COLO668 (cell line): Measurements from ENCODE around the gene STK32B.

ENCODE experiments used
- DNase-seq: peaks from one replicate; lab custom pipeline; 2025; ENCODE audit not compliant: unreplicated experiment; lab: John Stamatoyannopoulos, UW

STK32B gene

DNA sequence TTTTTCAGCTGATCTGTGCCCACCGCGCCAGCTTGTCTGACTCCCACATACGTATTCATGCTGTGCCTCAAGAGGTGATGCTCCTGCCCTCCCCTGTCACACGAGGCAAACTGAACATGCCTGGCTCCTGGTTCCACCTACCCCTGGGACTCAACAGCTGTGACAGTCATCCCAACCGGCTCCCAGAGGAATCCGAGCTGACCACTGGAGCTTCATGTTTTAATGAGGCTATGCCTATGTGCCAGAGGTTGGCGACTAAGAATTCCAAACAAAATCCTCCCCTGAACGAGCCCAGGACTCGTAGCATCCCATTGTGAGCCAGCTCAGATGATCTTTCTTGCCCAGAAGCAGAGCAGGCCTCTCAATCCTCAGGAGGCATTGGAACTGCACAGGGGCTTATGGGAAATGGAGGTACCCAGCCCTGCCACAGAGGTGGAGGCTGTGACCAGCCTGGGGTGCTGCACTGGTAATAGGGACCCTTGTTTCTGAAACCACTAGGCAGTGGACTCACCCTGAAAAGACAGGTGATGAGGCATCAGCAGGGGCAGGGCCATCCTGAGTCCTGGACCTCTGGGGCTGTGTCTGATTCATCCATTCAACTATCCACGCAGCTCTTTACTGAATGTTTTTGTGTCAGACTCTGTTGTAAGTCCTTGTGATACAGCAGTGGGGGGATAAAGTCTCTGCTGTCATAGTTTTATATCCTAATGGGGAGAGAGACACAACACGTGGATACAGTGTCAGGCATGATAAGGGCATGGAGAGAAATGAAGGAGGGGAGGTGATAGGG, 332.1 kb downstream of the STK32B start:
- DNase-seq, result no peak

DNA sequence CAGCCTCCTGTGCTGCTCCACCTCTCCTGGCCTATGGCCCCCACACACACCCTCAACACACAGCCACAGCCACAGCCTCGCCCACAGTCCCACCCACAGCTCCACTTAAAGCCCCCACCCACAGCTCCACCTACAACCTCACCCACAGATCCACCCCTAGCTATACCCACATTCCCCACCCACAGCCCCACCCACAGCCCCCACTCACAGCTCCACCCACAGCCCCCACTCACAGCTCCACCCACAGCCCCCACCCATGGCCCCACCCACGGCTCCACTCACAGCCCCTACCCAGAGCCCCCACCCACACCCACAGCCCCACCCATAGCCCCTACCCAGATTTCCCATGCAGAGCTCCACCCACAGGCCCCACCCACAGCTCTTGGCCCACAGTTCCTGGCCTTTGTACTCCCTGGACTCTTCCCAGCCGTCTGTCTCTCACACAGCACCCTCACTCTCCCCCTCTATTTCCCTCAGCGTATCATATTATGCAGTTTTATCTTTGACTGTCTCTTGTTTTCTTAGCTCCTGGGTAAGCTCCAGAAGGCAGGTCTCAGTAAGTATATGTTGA, 334.5 kb downstream of the STK32B start:
- DNase-seq, result no peak

DNA sequence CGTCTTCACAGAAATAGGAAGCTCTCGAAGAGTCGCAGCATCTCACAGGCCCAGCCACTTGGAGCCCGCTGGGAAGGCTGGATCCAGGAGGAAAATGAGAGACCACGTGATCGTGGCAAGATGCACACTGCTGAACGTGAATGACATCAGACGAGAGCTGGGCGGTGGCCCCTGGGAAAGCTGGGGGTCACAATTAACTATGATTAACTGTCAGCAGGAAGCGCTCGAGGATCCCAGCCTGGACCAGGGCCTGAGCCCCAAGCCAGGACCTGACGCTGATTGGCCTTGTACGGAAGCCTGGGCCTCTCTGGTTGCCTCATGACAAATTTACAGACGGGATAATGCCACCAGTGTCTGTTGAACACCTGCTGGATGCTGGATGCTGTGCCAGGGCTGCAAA, 335.6 kb downstream of the STK32B start:
- no peak for DNase-seq

DNA sequence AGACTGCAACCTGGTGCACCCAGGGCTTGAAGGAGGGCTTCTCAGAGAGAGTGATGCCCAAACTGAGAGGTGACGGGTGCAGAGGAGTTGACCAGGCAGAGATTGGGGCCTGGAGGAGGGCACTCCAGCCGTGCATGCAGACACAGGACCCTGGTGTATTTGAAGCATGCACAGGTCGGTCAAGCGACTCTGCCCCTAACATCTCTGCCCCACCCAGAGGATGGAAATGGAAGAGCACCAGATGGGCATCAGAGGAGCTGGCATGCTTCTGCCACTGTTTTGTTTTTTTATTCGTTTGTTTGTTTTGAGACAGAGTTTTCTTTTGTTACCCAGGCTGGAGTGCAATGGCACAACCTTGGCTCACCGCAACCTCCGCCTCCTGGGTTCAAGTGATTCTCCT, 336.2 kb downstream of the STK32B start:
- DNase-seq, result no peak

DNA sequence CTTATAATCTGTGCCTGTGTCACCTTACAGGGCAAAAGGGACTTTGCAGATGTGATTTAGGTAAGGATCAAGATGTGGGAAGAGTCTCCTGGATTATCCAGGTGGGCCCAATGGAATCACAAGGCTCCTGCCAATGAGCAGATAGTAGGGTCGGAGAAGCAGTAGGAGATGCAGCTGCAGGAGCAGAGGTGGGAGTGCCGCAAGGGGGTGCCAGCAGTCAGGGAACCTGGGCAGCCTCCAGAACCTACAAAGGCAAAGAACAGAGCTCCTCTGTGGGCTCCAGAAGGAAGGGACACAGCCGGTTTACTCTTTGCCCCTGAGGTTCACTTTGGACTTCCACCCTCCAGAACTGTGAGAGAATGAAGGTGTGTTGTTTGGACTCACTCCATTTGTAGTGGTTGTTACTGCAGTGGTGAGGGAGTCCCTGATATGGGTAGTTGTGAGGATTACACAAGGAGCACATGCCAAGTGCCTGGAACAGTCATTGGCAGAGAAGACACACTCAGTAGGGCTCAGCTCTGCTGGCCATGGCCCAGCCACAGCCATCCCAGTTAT, 338.6 kb downstream of the STK32B start:
- DNase-seq, result no peak

DNA sequence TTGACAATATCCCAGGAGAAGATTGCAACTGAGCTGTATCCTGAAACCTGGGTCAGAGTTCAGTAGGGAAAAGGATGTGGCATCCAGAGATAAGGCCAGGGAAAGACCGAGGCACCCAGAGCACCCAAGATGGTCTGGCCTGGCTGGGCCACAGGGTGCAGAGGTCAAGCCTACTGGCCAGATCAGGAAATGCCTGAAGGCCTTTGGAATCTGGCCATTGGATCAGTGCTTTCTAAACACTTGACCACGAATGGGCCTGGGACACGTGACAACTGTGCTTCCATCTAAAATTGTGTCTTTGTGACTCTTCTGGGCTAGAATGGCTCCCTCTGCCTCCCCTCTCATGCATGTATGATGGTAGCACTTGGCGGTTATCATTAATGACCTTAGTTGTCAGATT, 340.2 kb downstream of the STK32B start:
- DNase-seq, result no peak

DNA sequence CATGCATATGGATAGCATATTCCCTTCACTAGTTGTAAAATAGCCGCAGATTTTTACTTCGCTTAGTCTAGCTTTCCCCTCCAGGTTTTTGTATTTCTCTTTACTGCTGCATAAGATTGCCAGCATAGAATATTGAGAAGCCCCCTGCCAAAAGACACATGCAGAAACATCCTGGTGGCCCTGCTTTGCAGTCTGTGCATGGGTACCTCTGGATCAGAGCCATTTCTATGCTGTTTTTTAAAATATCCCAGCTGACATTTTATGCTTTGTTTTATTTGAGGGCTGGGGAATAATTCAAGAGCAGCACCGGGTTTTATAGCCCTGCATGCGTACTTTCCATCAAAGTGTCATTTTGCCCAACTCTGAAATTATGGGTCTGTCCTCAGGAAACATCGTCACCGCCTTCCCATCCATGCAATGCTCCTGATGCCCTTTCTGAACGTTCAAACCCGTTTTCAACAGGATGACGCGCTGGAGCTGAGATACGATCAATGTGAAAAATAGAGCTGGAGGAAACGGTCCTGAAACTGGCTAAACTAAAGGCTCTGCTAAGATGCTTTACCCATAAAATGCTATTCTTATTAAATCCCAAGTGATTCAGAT, 342.7 kb downstream of the STK32B start:
- no peak for DNase-seq

DNA sequence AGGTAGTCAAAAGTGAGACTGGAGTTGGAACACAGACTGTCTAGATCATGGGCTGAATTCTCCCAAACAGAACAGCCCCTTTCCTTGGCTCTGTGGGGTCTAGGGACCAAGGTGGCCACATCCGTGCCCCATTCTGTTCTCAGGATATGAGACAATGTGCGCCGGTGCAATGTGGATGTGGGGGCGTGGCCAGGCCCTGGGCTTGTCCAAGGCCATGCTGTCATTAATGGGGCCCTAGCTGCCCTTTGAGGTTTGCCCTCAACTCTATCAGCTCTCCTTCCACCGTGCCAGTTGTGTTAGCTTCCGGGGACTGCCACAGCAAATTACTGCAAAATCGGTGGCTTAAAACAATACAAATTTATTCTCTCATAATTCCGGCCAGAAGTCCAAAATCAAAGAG, 344.5 kb downstream of the STK32B start:
- DNase-seq, result no peak

DNA sequence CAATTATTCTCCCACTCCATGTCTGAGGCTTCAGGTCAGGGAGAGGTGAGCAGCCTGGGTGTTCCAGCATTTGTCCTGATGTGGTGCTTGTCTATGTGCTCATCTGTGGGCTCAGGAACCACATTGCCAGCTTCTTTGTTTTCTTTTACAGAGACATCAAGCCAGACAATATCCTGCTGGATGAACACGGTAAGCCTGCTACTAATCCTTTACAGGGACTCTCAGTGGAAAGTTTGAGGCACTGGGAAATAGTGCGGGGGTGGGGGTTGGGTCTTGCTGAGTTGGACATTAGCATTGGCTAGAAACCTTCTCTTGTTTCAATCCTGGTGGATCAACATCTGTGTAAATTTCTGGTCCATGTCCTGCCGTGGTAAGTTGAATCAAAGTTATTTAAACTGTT, 346.8 kb downstream of the STK32B start:
- no peak for DNase-seq

DNA sequence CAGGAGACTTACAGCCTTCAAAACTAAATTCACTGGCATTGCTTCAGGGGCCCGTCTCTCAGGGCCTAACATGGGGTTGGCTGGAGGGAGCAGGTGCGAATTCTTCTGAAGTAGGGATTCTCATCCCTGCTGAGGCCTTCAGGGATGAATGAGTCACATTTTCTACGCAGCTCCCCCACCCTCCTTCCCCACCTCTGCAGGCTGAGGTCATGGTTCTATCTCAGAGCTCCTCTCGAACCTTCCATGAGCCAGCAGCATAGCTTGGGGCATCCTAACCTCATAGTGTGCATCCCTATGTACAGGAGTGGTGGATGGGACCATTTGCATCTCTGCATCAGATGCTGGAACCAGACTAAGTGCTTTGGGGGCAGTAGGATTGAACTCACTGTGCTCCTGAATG, 347.8 kb downstream of the STK32B start:
- DNase-seq, result no peak

DNA sequence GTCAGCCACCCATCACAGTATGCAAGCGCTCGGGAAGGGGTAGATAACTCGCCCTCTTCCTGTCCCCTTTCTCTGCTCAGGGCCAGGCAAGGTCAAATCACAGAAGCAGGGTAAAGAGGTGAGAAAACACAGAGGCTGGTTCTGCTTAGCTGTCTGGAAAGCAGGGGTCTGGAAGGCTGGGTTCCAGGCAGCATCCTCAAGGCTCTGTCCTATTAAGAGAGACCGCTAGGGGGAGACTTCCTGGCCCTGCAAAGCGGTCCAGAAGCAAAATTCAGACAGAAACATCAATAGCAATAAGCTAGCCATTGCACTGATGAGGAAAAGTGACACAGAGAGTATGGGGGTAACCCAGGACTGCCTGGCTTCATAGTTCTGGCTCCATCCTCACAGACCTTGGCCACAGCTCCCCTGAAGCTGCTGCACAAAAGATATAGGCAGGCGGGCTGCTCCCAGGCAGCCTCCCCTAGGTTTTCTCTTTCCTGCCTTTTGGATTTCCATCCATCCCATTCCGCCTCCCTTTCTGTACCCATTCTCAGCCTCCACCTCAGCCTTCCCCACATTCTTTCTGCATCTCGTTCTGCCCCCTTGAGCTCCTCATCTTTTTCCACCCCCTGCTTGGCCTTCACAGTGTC, 348.6 kb downstream of the STK32B start:
- peak; percentile 10 for DNase-seq

DNA sequence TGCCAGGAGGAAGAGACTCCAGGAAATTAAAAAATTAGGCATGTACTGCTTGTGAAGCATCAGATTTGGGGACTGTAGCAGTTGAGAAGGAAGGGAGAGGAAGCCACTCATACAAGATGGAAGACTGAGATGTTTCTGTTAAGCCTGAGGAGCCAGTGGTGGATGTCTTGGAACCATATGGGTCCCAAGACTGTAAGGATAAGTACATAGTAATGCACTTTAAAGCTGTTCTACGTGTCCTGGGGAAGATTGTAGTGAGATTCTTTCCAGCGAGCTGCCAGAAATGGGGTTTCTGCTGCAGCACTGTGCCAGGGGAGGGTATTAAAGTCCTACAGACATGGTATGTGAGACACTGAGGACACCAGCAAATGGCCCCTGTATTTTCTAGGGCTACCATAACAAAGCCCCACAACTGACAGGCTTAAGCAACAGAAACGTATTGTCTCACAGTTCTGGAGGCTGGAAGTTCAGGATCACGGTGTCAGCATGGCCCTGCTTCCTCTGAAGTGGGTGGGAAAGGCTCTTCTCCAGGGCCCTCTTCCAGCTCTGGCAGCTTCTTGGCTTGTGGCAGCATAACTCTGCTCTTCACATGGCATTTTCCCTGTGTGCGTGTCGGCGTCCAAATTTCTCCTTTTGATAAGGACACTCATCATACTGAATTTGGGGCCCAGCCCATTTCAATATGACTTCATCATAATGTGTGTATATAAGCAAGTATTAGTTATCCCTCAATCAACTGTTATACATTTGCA, 352.6 kb downstream of the STK32B start:
- no peak for DNase-seq

DNA sequence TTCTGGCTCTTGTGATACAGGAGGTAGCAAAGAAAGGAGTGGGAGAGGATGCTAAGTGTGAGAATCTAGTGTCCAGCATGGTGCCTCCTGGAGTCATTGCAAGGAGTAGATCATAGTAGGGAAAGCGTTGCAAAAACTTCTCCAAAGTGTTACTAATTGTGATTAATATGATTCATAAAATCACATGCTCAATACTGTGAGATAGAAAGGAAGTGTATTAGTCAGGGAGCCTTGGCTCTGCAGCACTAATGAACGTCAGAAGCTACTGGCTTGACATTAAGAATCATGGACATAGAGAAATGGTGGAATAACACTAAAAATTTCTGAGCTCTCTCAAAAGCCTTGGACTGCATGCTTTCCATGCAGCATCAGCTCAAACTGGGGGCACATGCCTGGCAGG, 358.0 kb downstream of the STK32B start:
- DNase-seq, result no peak

DNA sequence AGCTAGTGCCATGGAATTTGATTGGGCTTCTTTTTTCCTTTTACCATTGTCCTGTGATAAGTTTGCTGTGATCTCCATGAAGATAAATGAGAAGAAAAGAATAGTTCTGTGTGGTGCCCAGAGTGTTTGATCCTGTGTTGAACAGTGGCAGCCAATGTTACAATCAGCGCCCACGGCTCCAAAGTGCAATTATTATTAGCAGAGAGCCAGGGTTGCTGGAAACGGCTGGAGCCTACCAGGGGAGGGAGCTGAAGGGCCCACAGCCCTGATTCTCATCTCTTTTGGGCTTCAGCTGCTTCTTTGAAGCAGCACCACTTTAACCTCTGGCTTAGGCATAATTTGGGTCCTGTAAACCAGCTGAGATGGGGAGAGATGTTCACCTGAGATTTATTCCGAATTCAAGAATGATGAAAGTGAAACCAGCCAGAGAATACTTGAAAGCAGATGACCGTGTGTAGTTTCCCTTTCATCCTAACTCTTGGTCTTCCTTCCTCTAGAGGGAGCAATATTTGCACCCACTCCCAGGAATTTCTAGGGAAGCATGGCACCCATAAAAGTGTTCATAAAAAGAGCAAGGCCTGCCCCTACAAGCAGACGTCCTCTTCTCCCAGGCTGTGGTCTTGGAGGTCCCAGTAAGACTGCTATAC, 358.8 kb downstream of the STK32B start:
- no peak for DNase-seq

DNA sequence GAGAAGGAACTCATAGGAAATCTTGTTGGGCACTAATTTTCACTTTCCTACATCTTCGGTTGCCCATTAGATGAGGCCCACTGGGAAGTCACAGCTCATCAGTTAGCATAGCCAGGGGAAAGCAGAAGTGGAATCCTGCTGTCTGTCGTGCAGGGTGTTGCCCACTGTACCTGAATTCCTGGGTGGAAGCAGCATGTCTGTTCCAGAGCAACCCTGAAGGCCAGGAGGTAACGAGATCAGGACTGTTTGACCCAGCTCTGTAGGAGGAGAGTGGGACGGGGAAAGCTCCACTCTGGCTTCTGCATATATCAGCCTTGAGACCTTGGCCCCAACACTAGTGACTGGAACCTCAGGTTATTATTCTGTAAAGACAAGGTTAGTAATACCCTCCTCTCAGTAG, 361.0 kb downstream of the STK32B start:
- no peak for DNase-seq

DNA sequence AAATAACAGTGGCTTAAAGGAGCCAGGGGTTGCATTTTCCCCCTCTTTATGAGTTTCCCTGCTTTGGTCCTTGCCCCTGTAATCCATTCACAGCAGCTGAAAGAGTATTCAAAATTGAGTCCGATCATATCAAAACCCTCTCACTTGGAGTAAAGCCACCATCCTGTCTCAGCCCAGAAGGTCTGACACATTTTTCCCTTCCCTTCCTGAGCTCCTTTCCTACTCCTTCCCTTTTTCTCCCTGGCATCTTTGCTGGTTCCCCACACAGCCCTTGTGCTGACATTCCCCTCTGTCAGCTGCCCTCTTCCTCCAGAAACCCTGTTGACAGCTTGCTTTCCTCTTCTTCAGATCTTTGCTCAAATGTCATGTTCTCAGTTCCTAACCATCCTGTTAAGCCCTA, 361.5 kb downstream of the STK32B start:
- no peak for DNase-seq

DNA sequence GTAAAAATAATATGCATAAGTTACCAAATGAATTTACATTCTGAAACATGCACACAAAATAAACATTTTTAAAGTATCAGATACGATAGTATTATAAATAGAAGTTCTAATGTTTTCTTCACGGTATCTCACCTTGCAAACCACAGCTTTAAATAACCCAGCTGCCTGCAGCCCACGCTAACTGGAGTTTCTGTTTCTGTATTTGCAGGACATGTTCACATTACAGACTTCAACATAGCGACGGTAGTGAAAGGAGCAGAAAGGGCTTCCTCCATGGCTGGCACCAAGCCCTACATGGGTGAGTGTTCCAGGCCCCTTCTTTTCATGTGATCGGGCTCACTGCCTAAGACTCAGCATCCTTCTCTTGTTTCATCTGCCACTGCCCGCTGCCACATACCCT, 365.4 kb downstream of the STK32B start:
- DNase-seq, result no peak

DNA sequence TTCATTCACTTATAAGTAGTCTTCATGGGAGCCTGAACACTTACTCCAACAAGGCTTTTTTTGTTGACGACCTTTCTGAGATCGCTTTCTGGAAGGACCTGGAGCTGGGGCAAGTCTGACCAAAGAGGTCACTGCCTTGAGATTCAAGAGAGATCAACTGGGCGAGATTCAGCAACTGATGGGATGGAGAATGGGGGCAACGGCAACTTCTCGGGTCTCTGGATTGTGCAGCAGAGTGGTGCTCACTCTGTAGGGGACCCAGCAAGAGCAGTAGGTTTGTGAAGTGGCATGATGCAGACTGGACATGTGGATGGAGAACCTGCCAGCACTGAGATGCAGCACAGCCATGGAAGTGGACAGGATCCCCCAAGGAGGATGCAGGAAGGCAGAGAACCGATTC, 369.0 kb downstream of the STK32B start:
- no peak for DNase-seq

DNA sequence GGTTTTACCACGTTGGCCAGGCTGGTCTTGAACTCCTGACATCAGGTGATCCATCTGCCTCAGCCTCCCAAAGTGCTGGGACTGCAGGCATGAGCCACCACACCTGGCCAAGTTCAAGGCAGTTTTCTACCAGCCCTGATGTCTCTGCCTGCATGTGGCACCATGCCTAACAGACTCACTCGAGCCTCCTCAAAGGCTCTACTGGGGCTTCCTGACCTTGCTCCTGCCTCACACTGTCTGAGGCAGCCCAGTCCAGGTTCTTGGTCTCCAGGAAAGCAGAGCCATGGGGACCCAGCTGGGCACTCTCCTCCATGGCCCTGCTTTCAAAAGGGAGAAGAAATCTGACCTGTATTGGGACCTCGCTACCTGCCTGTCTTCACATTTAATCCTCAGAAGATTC, 370.1 kb downstream of the STK32B start:
- no peak for DNase-seq

DNA sequence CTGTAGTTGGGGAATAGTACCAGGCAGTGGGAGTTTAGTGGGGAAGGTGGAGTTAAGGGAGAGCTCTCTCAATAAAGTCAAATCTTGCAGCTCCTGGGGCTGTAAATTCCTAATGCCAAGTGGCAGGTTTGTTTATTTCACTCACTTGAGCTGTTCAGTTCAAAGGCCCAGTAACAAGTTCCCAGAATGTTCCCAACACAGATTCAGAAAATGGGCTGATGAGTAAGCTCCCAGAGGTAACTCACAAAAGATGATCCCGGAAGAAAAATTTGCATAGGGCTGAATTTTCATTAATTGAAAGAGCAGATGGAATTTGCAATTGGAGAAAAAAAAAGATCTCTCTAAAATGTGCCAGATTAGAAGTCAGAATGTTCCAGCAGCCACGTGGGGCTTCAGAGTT, 370.9 kb downstream of the STK32B start:
- no peak for DNase-seq

DNA sequence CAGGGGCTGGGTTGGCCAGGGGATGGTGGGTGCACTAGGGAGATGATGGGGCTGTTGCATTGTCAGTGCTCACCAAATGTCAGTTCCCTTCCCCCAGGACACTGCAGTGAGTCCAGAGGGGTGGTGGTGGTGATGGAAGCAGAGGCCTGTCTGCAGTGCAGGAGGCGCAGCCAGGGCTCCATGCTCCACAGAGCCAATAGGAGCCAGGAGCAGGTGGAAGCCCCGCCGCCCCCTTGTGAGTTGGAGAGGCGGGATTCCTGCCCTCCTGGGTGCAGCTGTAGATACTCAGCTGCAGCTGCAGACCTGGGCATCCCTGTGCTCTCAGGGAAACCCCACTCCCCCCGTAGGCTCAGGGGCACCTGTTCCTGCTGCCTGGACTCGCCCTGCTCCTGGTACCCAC, 372.4 kb downstream of the STK32B start:
- no peak for DNase-seq
